Hepatocyte (in vitro differentiated cells): ENCODE results near the gene BEST2.

Experiments
- EZH2 ChIP-seq: fragments of 200-600 bp; sonication (generic); IDR thresholded peaks from 2 replicates; pipeline ENCODE4 v1.6.1; 2016; ENCODE audit warnings: antibody characterized with exemption, mild to moderate bottlenecking, borderline replicate concordance
- TF ChIP-seq, protein P1 (sequence below): fragments of 200-600 bp; sonication (generic); IDR thresholded peaks from 2 replicates; pipeline ENCODE4 v1.5.1; 2016; ENCODE audit warnings: antibody characterized with exemption, mild to moderate bottlenecking; ENCODE audit not compliant: poor library complexity

DNA sequence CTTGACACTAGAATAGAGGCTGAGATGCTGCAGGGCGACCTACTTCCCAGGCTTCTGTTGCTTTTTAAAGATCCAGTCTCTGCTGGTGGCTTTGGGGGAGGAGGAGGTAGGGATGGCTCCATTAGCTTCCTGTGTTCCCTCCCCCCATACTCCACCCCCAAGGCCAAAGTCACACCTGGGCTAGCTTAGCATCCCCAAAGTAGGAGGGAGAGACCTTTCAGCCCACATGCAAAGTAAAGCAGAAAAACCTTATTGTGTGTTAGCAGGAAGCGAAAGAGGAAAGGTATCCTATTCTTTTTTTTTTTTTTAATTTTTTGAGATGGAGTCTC, 24.6 kb upstream of the BEST2 start:
- TF ChIP-seq EZH2: no peak
- TF ChIP-seq, protein P1, sequence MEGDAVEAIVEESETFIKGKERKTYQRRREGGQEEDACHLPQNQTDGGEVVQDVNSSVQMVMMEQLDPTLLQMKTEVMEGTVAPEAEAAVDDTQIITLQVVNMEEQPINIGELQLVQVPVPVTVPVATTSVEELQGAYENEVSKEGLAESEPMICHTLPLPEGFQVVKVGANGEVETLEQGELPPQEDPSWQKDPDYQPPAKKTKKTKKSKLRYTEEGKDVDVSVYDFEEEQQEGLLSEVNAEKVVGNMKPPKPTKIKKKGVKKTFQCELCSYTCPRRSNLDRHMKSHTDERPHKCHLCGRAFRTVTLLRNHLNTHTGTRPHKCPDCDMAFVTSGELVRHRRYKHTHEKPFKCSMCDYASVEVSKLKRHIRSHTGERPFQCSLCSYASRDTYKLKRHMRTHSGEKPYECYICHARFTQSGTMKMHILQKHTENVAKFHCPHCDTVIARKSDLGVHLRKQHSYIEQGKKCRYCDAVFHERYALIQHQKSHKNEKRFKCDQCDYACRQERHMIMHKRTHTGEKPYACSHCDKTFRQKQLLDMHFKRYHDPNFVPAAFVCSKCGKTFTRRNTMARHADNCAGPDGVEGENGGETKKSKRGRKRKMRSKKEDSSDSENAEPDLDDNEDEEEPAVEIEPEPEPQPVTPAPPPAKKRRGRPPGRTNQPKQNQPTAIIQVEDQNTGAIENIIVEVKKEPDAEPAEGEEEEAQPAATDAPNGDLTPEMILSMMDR: no peak
